Stimulated activated CD4-positive, alpha-beta T cell treated with anti-CD3 and anti-CD28 coated beads, Interleukin-1b, Interleukin-23, amount 100 ng/mL, for 4 hours (primary cell): ENCODE data around the gene SVOP.
A peak's percentile ranks its signal among the peaks of the same experiment; 100 is the strongest.
"Not testable (repeated sequence)": the region's sequence is repeated elsewhere in the genome, so short reads cannot be mapped to it uniquely, and the experiment has no call there.

Source experiments
- DNase-seq, 2 donors: peaks; one replicate each; pipeline ENCODE4 v3.0.0-alpha.2; 2020; ENCODE audit warnings: low read depth in 2 of 2

SVOP gene, protein sequence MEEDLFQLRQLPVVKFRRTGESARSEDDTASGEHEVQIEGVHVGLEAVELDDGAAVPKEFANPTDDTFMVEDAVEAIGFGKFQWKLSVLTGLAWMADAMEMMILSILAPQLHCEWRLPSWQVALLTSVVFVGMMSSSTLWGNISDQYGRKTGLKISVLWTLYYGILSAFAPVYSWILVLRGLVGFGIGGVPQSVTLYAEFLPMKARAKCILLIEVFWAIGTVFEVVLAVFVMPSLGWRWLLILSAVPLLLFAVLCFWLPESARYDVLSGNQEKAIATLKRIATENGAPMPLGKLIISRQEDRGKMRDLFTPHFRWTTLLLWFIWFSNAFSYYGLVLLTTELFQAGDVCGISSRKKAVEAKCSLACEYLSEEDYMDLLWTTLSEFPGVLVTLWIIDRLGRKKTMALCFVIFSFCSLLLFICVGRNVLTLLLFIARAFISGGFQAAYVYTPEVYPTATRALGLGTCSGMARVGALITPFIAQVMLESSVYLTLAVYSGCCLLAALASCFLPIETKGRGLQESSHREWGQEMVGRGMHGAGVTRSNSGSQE

DNA sequence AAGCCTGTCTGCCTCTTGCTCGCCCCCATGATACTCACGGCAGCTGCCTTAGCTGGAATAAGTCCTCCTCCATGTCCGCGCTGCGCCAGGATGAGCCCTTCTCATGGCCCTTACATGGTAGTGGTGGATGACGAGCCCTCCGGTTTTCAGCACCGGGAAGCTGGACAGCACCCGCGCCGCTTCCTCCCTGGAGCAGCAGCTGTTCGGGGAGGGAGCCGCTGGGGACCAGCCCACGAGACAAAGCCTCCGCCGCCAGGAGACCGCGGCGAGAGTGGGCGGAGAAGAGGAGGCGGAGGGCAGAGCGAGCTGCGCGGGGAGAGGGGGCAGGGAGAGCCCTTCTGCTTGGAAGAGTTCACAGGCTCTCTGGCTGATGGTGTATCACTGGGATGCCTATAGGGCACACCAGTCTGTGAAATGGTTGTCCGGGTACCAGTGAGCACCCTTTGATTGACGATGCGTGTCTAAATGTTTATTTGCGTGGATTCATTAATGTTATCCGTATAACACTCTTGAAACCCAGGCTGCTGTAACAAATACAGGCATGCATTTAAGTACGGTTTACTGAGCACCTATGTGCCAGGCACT is at the start of gene SVOP:
Gene SVOP, minus strand, starts transcription at position 273 of the 585 bp plus-strand sequence. Its CDS starts 200 bp downstream, at position 73.
- peak in 1 of 2 donors; percentile 18 for DNase-seq

DNA sequence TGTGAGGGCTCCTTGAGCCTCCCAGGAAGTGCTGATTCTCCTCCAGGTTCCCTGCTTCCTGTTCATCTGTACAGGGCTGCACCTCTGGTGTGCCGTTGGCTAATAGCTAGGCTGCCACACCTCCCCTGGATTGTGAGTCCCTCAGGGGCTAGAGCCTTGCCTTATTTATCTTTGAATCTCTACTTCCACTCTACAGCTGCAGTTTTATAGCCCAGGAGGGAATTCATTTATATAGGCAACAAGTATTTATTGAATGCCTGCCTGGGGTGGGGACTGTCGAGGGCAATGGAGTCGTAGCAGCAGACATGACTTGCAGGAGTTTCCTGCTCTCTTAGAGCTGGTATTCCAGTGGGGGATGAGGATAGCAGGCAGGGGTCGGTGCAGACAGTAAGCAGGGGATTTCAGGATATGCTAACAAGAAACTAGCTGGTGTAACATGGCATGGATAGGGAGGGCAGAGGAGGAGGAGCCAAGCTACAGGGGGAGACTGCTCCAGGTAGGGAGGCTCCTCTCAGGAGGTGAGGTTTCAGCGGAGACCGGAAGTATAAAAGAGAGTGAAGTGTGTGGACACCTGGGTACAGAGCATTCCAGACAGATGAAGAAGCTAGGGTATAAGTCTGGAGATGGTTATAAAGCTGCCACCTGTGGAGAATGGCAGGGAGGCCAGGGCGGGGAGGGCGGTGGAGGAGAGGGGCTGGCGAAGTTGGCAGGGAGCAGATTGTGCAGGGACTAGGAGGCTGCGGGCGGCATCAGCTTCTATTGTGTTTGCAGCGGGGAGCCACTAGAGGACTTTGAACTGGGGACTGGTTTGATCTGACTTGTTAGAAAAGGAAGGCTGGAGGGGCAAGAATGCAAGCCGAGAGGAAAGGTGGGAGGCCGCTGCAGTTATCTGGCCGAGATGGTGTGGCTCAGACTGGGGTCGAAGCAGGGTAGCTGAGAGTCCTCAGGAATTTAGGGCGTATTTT is 48.7 kb upstream of the SVOP start:
- DNase-seq = no peak

DNA sequence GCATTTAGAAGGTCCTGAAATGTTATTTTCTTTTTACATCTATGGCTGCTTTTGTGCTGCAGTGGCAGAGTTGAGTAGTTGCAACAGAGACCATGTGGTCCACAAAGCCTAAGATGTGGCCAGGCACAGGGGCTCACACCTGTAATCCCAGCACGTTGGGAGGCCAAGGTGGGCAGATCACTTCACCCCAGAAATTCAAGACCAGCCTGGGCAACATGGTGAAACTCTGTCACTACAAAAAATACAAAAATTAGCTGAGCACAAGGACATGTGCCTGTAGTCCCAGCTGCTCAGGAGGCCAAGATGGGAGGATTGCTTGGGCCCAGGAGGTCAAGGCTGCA is 45.0 kb upstream of the SVOP start:
- no peak for DNase-seq

DNA sequence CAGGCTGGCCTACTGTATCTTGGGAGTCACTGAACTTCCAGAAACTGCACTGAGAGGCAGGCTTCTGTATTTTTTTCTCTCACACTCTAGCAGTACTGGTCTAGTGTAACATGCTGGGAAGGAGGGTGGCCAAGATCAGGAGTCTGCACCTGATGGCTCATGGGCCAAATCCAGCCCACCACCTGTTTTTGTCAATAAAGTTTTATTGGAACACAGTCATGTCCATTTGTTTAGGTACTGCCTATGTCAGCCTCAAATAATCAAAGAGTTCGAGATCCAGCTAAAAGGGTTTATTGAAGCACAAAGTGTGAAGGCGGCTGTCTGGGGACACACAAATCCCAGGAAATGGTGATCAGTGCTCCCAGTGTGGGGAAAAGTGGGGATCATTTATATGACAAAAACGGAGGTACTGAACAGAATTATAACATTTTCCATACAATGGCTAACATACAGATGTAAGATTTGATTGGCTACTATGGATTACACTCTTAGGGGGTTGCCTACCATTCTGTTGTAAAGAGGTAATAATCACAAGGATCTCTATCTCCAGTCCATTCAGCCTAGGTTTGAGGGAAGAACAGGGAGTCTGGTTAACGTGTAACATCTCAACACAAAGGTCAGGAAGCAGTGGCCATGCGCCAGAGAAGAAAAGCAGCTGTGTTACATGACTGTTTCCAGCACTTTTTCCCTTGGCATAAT is 44.4 kb upstream of the SVOP start:
- DNase-seq = no peak

DNA sequence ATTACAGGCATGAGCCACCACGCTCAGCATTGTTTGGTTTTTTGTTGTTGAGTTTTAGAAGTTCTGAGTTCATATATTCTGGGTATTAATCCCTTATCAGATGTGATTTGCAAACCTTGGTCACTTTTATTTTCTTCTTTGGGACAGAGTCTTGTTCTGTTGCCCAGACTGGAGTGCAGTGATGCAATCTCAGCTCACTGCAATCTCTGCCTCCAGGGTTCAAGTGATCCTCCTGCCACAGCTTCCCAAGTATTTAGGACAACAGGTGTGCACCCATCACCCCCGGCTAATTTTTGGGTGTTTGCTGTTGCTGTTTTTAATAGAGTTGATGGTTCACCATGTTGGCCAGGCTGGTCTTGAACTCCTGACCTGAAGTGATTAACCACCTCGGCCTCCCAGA is 43.3 kb upstream of the SVOP start:
- DNase-seq = no peak

DNA sequence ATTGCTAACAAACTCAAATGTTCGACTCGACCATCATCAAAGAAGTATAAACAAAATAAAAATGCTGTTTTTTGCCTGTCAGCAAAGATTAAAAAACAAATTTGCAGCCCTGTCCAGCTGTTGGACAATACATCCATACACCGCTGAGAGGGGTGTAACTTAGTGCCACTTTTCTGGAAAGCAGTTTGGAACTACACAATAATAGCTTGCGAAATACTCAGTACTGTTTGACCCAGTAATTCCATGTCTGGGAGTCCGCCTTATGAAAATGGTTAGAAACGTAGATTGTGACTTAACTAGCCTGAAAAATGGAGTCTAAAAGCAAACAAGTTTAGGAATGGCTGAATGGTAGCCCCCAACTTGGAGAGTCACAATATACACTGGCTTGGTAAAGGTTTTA is 37.9 kb upstream of the SVOP start:
- DNase-seq = no peak

DNA sequence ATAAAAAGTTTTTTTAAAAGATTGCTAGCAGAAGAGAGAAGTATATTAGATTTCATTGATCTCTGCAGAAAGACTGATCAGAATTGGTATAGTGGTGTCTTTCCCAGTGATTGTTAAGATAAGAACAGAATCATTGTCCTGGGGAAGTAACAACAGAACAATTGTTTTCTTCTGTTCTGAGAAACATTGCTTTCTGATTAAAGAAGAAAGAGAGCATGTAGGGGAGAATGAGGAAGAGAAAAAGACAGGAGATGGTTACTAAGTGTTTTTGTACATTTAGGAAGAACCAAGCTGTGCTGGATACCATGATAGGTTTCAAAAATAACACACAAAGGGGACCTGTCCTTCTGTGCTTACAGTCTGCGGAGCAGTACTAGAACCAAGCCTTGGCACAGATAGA is 36.5 kb upstream of the SVOP start:
- no peak for DNase-seq

DNA sequence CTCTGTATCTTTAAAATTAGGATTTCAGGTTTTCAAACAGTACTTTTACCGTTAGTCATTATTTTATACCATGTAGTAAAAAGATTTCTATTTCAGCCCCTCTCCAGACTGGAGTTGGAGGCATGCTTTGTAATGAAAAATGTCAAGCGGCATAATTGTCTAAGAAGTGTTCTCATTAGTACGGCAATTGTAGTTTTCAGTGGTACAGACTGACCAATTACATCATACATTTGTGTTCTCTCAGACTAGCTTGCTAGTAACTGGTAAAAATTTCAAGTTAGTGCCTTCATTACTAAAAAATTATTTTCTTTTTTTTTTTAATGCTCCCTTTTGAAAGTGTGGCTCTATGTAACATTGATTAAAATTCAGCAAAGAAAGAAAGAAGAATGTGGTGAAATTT is 36.0 kb upstream of the SVOP start:
- DNase-seq = no peak

DNA sequence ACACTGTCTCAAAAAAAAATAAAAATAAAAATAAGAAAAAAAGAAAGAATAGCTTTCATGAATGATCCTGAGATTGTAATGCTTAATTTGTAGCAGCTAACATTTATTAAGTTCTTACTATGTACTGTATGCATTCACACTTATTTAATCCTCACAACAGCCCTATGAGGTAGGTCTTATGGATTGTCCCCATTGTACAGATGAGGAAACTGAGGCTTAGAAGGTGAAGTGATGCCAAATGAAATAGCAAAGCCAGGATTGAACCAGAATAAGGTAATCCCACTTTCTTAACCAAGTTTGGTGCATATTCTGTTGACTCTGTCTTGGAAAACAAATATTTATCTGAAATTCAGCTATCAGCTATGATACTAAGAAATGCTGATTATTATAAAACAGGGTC is 33.7 kb upstream of the SVOP start:
- DNase-seq = no peak

DNA sequence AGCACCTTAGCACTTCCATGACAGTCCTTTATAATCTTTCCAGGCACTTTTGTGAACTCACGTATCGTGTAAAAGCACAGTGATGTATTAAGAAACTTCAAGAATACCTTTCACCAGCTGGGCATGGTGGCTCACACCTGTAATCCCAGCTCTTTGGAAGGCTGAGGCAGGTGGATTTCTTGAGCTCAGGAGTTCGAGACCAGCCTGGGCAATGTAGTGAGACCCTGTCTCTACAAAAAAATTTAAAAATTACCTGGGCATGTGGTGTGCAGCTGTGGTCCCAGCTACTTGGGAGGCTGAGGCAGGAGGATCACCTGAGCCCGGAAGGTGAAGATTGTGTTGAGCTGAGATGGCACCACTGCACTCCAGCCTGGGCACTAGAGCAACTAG is 33.3 kb upstream of the SVOP start:
- DNase-seq = peak in 1 of 2 donors; percentile 0

DNA sequence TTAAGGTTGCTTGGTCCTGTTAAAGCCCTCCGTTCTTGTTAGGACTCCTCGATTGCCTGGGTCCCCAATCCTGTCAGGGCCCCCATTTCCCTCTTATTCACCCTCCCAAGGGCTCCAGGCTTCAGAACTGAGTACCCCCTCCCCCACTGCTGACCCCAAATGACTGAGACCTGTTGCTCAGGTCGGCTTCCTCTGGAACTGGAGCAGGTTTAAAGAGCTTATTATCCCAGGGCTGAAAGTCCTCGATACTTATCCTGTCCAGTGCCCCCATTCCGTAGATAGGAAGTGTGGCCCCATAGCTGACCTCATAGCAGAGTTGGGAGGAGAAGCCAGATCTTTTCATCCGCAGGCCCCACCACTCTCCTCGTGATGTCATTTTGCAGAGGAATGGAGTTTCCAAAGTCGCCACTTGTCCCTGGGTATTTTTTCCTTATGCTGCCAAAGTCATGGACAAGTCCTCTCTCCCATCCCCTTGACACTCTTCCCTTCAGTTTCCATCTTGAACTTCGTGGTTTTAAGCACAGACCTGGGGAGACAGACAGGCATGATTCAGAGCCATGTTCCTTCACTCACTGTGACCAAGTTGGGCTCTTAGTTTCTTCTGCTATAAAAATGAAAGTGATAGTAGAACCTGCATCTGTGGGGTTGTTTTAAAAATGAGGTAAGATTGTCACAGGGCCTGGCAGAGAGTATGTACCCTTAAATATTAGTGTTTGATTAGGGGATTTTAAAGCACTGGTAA is 32.7 kb upstream of the SVOP start:
- DNase-seq = peak in 1 of 2 donors; percentile 18

DNA sequence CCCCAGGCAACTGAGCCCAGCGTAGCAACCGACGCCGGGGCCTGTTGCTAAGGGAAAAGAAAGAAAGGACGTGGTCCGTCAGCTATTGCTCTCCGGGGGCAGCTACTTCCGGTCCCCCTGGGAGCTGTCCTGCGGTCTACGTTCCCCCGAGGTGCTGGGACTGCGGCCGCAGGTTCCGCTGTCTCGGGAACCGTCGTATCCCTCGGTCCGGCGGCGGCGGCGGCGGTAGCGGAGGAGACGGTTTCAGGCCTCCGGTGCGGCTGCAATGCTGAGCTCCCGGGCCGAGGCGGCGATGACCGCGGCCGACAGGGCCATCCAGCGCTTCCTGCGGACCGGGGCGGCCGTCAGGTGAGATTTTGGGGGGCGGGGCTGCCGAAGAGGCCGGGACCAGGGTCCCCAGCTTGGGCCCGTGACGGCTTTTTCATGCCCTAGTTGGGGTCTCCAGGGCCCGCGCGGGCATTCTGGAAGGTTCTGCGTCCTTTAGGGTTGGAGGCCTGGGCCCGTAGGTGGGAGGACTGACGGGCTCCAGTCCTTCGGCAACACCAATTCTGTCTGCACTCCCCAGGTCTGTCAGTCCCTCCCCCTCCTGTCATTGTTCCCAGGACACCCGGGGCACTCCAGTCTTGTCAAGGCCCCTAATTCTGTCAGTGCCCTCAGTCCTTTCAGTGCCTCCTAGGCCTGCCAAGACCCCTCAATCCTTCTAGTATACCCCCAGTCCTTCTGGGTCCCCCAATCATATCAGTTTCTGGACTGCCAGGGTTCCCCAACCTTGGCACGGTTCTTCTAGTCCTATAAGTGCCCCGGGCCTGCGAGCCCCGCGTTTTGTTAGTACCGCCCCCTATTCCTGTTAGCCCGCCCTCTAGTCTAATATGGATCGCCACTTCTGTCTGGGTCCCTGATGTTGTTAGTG is 31.8 kb upstream of the SVOP start, which contains the start of gene USP30:
Gene USP30, plus strand, starts transcription at position 163 of the 910 bp plus-strand sequence. Its CDS starts 103 bp downstream, at position 266.
- peak; percentile 76 for DNase-seq

DNA sequence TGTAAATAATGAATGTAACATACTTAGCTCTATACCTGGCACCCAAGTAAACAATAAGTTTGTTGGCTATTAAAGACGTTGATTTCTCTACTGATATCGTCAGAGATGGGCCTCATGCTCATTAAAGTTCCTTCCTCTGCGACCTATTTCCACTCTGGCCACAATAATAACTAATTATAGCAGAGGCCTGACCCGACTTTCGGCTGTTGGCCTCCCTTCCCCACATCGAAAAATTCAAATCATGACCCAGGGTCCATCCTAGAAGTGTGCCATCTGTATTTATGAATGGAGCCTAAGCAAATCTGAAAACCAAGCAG is 31.2 kb upstream of the SVOP start:
- no peak for DNase-seq

DNA sequence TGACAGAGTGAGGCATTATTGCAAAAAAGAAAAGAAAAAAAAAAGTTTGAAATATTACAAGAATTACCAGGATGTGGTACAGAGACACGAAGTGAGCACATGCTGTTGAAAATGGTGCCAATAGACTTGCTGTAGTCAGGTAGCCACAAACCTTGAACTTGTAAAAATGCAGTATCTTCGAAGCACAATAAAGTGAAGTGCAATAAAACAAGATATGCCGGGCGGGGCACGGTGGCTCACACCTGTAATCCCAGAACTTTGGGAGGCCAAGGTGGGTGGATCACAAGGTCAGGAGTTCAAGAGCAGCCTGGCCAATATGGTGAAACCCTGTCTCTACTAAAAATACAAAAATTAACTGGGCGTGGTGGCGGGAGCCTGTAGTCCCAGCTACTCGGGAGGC is 28.9 kb upstream of the SVOP start:
- not testable (repeated sequence) for DNase-seq

DNA sequence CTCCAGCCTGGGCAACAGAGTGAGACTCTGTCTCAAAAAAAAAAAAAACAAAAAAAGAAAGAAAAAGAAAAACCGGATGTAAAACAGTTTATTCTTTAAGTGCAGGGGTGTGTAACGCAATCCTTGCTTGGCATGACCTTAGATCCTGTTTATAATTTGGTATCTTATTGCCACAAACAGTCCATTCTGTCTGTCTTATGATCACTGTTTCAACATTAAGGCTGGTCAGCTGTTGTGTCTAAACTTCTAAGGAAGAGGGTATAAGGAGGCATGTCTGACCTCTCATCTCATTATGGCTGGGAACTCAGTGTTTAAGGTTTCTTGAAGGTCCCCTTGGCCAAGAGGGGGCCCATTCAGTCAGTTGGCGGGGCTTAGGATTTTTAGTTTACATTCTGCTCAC is 27.8 kb upstream of the SVOP start:
- not testable (repeated sequence) for DNase-seq

DNA sequence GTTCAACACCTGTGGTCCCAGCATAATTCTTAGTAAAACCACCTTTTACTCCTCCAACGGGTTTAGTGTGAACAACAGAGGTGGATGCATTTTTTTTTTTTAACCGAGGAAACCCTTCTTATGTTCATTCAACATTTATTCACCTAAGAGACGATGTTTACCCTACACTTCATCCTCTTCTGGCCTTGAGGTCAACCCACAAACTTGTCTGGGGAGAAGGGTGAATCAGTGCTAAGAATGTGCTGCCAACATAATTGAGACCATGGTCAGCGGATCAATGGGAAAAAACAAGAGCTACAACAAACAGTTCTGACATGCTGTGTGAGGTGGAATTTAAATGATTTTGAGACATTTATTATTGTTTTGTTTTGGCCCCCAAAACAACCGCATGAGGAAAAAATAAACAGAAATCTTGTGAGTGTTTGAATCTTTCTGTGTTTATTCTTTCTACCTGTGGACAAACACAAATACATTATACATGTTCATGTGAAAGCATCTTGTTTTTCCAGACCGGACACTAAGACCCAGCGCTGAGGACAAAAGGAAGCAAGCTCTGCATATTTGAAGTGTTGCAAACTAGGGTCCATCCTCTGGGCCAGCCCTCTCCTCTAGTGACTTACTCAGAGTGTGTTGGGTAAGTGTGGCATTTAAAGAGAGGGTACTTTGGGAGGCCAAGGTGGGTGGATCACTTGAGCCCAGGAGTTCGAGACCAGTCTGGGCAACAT is 26.4 kb upstream of the SVOP start:
- DNase-seq = no peak

DNA sequence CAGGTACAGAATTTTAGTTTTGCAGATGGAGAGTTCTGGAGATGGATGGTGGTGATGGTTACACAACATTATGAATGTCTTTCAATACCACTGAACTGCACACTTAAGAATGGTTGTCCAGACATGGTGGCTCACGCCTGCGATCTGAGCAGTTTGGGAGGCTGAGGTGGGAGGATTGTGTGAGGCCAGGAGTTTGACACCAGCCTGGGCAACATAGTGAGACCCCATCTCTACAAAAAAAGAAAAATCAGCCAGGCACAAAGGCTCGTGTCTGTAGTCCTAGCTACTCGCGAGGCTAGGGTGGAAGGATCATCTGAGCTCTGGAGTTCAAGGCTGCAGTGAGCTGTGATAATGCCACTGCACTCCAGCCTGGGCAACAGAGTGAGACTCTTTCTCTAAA is 23.4 kb upstream of the SVOP start:
- DNase-seq = no peak

DNA sequence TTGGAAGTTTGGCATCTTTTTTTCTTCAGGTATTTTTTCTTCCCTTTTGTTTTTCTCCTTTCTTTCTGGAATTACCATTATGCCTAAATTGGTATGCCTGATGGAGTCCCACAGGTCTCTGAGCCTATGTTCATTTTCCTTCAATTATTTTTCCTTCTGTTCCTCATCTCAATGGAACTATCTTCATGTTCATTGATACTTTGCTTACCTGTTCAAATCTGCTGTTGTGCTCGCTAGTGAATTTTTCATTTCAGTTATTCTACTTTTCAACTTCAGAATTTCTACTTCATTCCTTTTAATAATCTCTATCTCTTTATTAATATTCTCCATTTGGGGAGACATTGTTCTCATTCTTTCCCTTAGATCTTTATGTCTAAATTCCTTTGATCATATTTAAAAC is 16.1 kb upstream of the SVOP start:
- DNase-seq = no peak
